K562 (cell line): ENCODE data around the gene CSTA. TPM values are rescaled to one million over a fixed set of nuclear protein-coding genes. Genes with fewer than 3 reads are reported as not detected.

Source experiments
- ESRRA ChIP-seq: fragments of 450-650 bp; IDR thresholded peaks from 2 replicates; pipeline ENCODE4 v1.6.1; 2014; ENCODE audit warnings: low read depth, mild to moderate bottlenecking, moderate library complexity, borderline replicate concordance
- FOSL1 ChIP-seq: fragments of 200-800 bp; sonication (Bioruptor generic); conservative IDR thresholded peaks from 2 replicates; pipeline ENCODE4 v1.6.1; 2016; ENCODE audit warnings: missing genetic modification characterization, missing compliant biosample characterization
- L3MBTL2 ChIP-seq: fragments of 450-650 bp; IDR thresholded peaks from 2 replicates; pipeline ENCODE4 v1.6.1; 2016; ENCODE audit warnings: mild to moderate bottlenecking, moderate library complexity
- NEUROD1 ChIP-seq: fragments of 150-350 bp; IDR thresholded peaks from 2 replicates; pipeline ENCODE4 v1.6.1; 2014; ENCODE audit warnings: borderline replicate concordance, low read length, low read depth; ENCODE audit not compliant: partially characterized antibody
- PML ChIP-seq: IDR thresholded peaks from 2 replicates; pipeline ENCODE4 v1.6.1; 2012; ENCODE audit warnings: low read length, inconsistent platforms
- POU5F1 ChIP-seq: fragments of 150-350 bp; IDR thresholded peaks from 2 replicates; pipeline ENCODE4 v1.6.1; 2014; ENCODE audit warnings: borderline replicate concordance, low read length, low read depth, mild to moderate bottlenecking; ENCODE audit not compliant: partially characterized antibody
- RBM17 ChIP-seq: fragments of 200-400 bp; formaldehyde crosslinking; IDR thresholded peaks from 2 replicates; pipeline ENCODE4 v1.6.1; 2017; ENCODE audit warnings: low read depth, mild to moderate bottlenecking, low read length, borderline replicate concordance
- SUPT5H ChIP-seq: fragments of 450-650 bp; IDR thresholded peaks from 2 replicates; pipeline ENCODE4 v1.6.1; 2016
- TAF1 ChIP-seq: IDR thresholded peaks from 2 replicates; pipeline ENCODE4 v1.6.1; 2011; ENCODE audit warnings: mild to moderate bottlenecking, low read length, moderate library complexity; ENCODE audit not compliant: insufficient read depth, control insufficient read depth, severe bottlenecking; ENCODE audit errors: extremely low read depth
- TEAD4 ChIP-seq, 2 experiments: sonication (generic) in 1 of 2; formaldehyde crosslinking in 1 of 2; IDR thresholded peaks; 2 replicates each; pipeline versions ENCODE4 v1.6.1 to v1.8.0; 2012 to 2022; ENCODE audit warnings: borderline replicate concordance in 1 of 2, inconsistent platforms in 1 of 2, low read length in 1 of 2, mild to moderate bottlenecking in 1 of 2, missing genetic modification reagents in 1 of 2
- ZBTB12 ChIP-seq: fragments of 250-450 bp; sonication (Bioruptor Pico); IDR thresholded peaks from 2 replicates; pipeline ENCODE4 v1.4.0; 2020
- ZKSCAN8 ChIP-seq: fragments of 200-800 bp; sonication (Bioruptor generic); IDR thresholded peaks from 2 replicates; pipeline ENCODE4 v1.6.1; 2016; ENCODE audit warnings: missing genetic modification characterization, missing compliant biosample characterization
- ZNF280A ChIP-seq: fragments of 450-650 bp; IDR thresholded peaks from 2 replicates; pipeline ENCODE4 v1.6.1; 2018; ENCODE audit warnings: mild to moderate bottlenecking, low read depth; ENCODE audit not compliant: partially characterized antibody
- ZNF395 ChIP-seq: fragments of 200-800 bp; sonication (Bioruptor generic); IDR thresholded peaks from 2 replicates; pipeline ENCODE4 v1.6.1; 2017; ENCODE audit warnings: missing genetic modification characterization, missing compliant biosample characterization
- ZNF584 ChIP-seq: fragments of 200-800 bp; sonication (Bioruptor generic); IDR thresholded peaks from 2 replicates; pipeline ENCODE4 v1.6.1; 2016; ENCODE audit warnings: low read depth, mild to moderate bottlenecking, missing genetic modification characterization, missing compliant biosample characterization
- ZNF592 ChIP-seq: fragments of 450-650 bp; IDR thresholded peaks from 2 replicates; pipeline ENCODE4 v1.6.1; 2017; ENCODE audit warnings: antibody characterized with exemption, mild to moderate bottlenecking
- ZNF644 ChIP-seq: fragments of 200-800 bp; sonication (Bioruptor generic); IDR thresholded peaks from 2 replicates; pipeline ENCODE4 v1.6.1; 2016; ENCODE audit warnings: low read depth, missing genetic modification characterization, missing compliant biosample characterization
- polyA plus RNA-seq, 8 experiments: library from polyadenylated mRNA; depleted of rRNA in 4 of 8; stranded (reverse) in 5 of 8; unstranded in 3 of 8; fragments of >200 nt; fragmentation: Nextera tagmentation in 2 of 8; fragmentation: Illumina TruSeq in 1 of 8; extraction: Ambion mirVana in 2 of 8; extraction: Trizol in 1 of 8; gene quantifications; 2 replicates each; pipeline versions ENCODE4 v1.2.1 to v1.2.3, GENCODE V29; 2011 to 2014; ENCODE audit warnings: inconsistent platforms in 1 of 8, missing spikeins in 1 of 8
- total RNA-seq, 7 experiments: library from RNA; depleted of rRNA in 6 of 7; stranded (reverse); fragments of >200 nt in 6 of 7; fragmentation: Illumina TruSeq in 2 of 7; extraction: Trizol in 2 of 7; gene quantifications; 2 replicates each; pipeline versions ENCODE4 v1.2.1 to v1.2.3, GENCODE V29; 2011 to 2021; ENCODE audit warnings: low replicate concordance in 1 of 7

CSTA gene
- total and polyA plus RNA-seq, 9 of the 15 experiments (the other 6 are each of a cell fraction or from before 2014, with no cell fraction given), result 0.11 to 3.1 (median 1.1) TPM

- TF ChIP-seq FOSL1 (no peak), ZBTB12 (CRISPR knock-in tag) (no peak), NEUROD1 (peak; percentile 24), TEAD4 (IDR thresholded peaks at IDR 0.05; ENCODE audit: low read length) (no peak), TEAD4 (CRISPR knock-in tag; IDR thresholded peaks at IDR 0.05; ENCODE audit: borderline replicate concordance) (no peak), ZNF584 (0 out of 2 replicates have a peak, but pooled peaks have one; percentile 21), PML (peak; percentile 36; the same call in 1 of the 2 replicates), ZKSCAN8 (CRISPR knock-in tag) (no peak), ZNF395 (CRISPR knock-in tag) (no peak), ZNF280A (no peak), L3MBTL2 (peak; percentile 55), ZNF592 (peak; percentile 27; the same call in 1 of the 2 replicates), RBM17 (no peak), ESRRA (peak; percentile 70), SUPT5H (peak; percentile 68), TAF1 (peak; percentile 92), POU5F1 (no peak), ZNF644 (tag) (no peak)
These were observed 58.0 kb downstream of the CSTA start, which contains the start of gene MIX23 (continued) for GRCh38 chr3:122382888-122383666.
